Inflammatory macrophage (primary cell): ENCODE results near the gene BCAS3.
"Not testable (repeated sequence)": the region's sequence is repeated elsewhere in the genome, so short reads cannot be mapped to it uniquely, and the experiment has no call there.

Experiments used
- DNase-seq, 2 donors: peaks; one replicate each; pipeline ENCODE4 v3.0.0-alpha.2; 2020 to 2022

The BCAS3 gene

GRCh38 chr17:60802377-60802776 is 124.7 kb downstream of the BCAS3 start:
- DNase-seq = no peak

DNA sequence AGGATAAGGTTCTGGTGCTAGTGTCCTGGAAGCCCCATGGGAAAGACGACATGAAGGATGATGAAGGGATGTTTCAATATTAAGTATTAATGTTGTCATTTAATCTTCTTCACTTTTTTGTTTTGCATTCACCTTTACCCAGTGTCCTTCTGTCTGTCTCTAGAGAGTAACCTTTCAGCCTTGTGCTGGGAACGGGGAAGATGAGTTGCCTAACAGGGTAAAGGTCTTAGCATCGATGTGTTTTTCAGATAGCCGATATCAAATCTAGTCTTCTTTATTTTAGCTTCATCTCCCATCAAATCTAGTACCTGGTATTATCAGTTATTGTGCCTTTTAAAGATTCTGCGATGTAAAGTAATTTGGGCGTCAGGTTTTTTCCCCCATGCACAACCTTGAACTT is 125.4 kb downstream of the BCAS3 start:
- DNase-seq = no peak

DNA sequence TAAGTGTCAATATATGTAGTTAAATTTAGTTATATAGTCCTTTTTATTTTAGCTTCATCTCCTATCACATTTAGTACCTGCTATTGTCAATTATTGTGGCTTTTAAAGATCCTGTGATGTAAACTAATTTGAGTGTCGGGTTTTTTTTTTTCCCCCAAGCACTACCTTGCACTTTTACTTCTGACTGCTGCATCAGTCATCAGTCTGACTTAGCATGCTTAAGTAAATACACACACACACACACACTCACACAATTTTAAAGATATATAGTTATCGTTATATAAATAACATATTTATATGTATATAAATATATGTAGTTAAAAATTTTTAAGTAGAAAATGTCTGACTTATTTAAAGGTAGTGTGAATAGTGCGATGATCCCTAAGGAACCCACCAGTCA is 127.2 kb downstream of the BCAS3 start:
- no peak for DNase-seq

- no peak for DNase-seq
Observed at GRCh38 chr17:60809421-60809820, 131.8 kb downstream of the BCAS3 start.

GRCh38 chr17:60814941-60815340 is 137.3 kb downstream of the BCAS3 start:
- not testable (repeated sequence) for DNase-seq

GRCh38 chr17:60817192-60817591 is 139.5 kb downstream of the BCAS3 start:
- peak in 1 of 2 donors; percentile 48 for DNase-seq

DNA sequence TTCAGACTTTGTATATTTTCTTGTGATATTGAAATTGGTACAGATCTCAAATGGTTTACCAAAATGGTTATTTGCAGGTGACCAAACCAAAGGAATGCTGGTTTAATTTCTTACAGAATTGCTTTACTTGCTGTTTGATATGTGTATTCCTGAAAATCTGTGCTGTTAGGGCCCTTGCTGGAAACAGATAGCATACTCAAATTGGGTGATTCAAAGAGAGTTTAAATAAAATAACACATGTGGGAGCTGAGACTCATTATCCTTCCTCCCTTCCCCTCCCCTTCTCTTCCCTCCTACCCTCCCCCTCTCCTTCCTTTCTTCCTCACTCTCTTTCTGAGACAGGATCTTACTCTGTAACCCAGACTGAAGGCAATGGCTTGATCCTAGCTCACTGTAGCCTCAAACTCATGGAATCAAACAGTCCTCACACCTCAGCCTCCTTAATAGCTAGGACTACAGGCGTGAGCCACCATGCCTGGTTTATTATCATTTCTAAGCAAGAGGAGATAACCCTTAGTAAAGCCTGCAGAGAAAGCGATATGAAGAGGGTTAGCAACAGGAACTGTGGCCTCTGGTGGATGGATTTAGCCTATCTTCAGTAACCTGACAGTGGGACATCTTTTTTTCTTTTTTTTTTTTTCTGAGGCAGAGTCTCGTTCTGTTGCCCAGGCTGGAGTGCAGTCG is 141.9 kb downstream of the BCAS3 start:
- no peak for DNase-seq

- peak; percentile 23 to 79 for DNase-seq
Observed at GRCh38 chr17:60823515-60823914, 145.9 kb downstream of the BCAS3 start.

DNA sequence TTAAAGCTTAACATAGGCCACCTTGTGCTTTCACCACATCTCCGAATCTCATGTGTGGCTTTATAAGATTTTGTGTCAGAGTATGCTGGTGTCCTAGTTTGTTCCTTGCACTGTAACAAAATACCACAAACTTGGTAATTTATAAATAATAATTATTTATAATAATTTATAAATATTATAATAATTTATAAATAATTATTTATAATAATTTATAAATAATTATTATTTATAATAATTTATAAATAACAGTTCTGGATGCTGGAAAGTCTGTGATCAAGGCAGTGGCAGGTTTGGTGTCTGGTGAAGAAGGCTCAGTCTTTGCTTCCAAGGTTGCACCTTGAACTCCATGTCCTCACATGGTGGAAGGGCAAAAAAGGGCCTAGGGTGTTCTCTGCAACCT is 147.7 kb downstream of the BCAS3 start:
- no peak for DNase-seq

- DNase-seq = no peak
Observed at GRCh38 chr17:60827943-60828342, 150.3 kb downstream of the BCAS3 start.

- DNase-seq = no peak
Observed at GRCh38 chr17:60832151-60832585, 154.5 kb downstream of the BCAS3 start.

DNA sequence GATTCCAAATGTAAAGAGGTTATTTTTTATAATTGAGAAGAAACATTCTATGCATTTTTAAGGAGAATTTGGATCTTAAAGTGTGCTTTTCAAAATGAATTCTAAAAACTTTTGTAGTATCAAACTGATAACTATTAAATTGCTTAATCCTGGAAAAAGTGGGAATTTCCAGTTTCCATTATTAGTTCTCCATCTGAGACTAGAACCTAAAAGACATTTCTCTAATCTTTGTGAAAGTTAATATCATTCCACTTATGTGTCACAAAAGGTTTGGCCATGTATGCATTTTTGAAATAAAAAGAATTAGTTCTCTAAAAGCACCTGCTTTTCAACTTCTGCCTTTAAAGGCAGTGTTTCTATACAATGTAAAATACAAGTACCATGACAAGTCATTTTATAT is 155.0 kb downstream of the BCAS3 start:
- no peak for DNase-seq

DNA sequence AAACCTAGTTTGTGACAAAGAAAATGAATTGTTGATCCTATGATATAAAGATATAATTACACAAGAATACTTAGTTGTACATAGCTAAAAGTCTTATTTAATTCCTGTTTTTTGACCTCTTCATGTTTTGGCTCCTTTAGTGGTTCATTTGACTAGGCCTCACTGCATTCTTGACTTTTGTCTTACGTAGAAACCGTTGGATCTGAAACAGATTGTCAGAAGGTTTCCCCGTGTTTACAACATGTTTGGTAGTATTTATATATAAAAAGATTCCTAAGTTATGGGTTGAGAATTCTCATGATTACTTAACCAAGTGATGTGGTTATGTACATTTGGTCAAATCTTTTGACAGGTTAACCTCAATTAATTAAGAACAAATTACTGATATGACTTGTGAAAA is 162.8 kb downstream of the BCAS3 start:
- DNase-seq = no peak

GRCh38 chr17:60845012-60845411 is 167.4 kb downstream of the BCAS3 start:
- no peak for DNase-seq

DNA sequence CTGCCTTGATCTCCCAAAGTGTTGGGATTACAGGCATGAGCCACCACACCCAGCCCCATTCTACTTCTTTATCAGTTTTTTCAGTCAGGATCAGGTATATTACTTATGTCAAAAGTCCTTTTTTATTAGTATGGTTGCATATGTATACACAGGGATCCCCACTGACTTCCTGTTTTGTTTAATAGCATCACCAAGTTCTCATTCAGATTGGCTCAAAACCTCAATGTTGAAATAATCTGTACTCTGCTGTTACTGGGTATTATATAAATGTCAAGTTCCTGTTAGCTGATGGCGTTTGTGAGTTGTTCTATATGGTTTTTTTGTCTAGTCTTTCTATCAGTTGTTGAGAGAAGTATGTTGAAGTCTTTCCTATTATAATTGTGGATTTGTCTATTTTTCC is 168.5 kb downstream of the BCAS3 start:
- peak; percentile 28 to 81 for DNase-seq

DNA sequence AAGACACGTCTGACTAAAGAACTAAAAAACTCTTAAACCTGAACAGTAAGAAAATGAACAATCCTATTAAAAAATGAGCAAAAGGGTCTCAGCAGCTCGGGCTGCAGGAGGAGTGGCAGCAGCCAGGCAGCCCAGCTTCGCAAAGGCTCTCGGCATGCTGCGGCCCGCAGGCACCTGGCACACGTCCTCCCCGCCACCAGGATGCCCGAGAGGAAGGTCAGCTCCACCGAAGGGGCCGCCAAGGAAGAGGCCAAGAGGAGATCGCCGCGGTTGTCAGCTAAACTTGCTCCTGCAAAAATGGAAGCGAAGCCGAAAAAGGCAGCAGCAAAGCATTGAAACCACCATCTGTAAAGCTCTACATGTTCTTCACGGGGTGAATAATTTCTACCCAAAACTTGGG is 173.5 kb downstream of the BCAS3 start:
- DNase-seq = no peak

DNA sequence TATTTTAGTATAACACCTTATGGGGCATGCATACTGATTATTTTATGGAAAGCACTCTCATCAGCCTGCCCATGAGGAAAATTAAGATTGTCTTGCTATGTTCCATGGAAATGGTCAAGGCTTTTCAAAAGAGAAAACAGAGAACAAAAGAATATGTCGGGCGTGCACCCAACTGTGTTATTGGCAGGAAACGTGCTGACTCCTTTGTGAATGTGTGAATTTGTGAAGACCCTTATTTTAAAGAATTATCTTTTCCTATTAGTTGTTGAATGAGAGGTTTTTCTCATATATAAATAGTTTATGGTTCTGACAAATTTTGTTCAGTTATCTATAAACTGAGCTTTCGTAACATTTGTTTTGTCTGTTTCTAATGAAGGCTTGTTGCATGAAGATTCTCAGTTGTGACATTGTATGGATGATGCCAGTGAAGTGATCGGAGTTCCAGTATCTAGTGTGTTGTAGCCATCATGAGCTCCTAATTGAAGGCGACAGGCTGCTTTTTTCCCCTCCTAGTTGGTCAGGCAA is 180.0 kb downstream of the BCAS3 start:
- DNase-seq = no peak

DNA sequence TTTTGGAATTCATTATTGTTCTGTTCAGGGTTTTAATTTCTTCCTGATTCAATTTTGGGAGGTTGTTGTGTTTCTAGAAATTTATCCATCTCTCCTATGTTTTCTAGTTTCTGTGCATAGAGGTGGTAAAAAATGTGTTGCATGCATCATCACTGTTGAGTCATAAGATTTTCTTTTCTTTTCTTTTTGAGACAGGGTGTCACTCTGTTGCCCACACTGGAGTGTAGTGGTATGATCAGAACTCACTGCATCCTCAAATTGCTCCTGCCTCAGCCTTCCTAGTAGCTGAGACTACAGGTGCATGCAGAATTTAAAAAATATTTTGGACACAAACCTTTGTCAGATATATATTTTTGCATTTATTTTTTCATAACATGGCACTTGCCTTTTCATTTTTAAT is 184.8 kb downstream of the BCAS3 start:
- DNase-seq = no peak

GRCh38 chr17:60863892-60864707 is 186.4 kb downstream of the BCAS3 start:
- DNase-seq = peak; percentile 74 to 89

DNA sequence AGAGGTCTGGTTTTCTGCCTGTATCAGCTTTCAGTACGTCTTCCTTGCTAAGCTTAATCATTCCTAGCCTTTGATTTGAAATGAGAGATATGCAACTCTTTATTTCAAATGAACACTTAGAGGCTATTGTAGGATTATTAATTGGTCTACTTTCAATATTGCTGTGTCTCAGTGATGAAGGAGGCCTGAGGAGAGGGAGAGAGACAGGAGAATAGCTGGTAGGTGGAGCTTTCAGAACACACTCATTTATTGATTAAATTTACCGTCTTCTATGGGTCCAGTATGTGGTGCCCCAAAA is 187.0 kb downstream of the BCAS3 start:
- DNase-seq = no peak

- DNase-seq = no peak
Observed at GRCh38 chr17:60874772-60875171, 197.1 kb downstream of the BCAS3 start.

- DNase-seq = not testable (repeated sequence)
Observed at GRCh38 chr17:60886731-60887613, 209.3 kb downstream of the BCAS3 start.

GRCh38 chr17:60887614-60888028 is 210.0 kb downstream of the BCAS3 start:
- DNase-seq = no peak
